CD4-positive, alpha-beta T cell treated with Interleukin-6 for 4 hours (primary cell): ENCODE results near the gene OTOS.

Experiments used
- DNase-seq: peaks from one replicate; pipeline ENCODE4 v3.0.0-alpha.2; 2020; ENCODE audit warnings: mixed read lengths

The OTOS gene

GRCh38 chr2:240135706-240136012 is 4.8 kb downstream of the OTOS start:
- no peak for DNase-seq

- no peak for DNase-seq
Observed at GRCh38 chr2:240134956-240135520, 5.4 kb downstream of the OTOS start.

- no peak for DNase-seq
Observed at GRCh38 chr2:240134466-240134865, 6.0 kb downstream of the OTOS start.

GRCh38 chr2:240133401-240133800 is 7.1 kb downstream of the OTOS start:
- no peak for DNase-seq

- no peak for DNase-seq
Observed at GRCh38 chr2:240132651-240132980, 7.8 kb downstream of the OTOS start.

- no peak for DNase-seq
Observed at GRCh38 chr2:240131941-240132650, 8.4 kb downstream of the OTOS start.

GRCh38 chr2:240131296-240131695 is 9.2 kb downstream of the OTOS start:
- DNase-seq, result no peak

- no peak for DNase-seq
Observed at GRCh38 chr2:240130393-240131195, 9.9 kb downstream of the OTOS start.

- DNase-seq, result no peak
Observed at GRCh38 chr2:240129731-240130392, 10.6 kb downstream of the OTOS start.

GRCh38 chr2:240129311-240129710 is 11.1 kb downstream of the OTOS start:
- DNase-seq, result no peak

- DNase-seq, result no peak
Observed at GRCh38 chr2:240128608-240129145, 11.8 kb downstream of the OTOS start.

GRCh38 chr2:240127911-240128607 is 12.4 kb downstream of the OTOS start:
- no peak for DNase-seq

- DNase-seq, result no peak
Observed at GRCh38 chr2:240127191-240127750, 13.2 kb downstream of the OTOS start.

- no peak for DNase-seq
Observed at GRCh38 chr2:240126731-240127130, 13.7 kb downstream of the OTOS start.

GRCh38 chr2:240125742-240126141 is 14.7 kb downstream of the OTOS start:
- DNase-seq, result no peak

GRCh38 chr2:240124651-240125030 is 15.8 kb downstream of the OTOS start:
- no peak for DNase-seq

GRCh38 chr2:240123821-240124650 is 16.4 kb downstream of the OTOS start:
- DNase-seq, result no peak

GRCh38 chr2:240121675-240122074 is 18.8 kb downstream of the OTOS start:
- DNase-seq, result no peak

- DNase-seq, result no peak
Observed at GRCh38 chr2:240121190-240121589, 19.3 kb downstream of the OTOS start.

- DNase-seq, result no peak
Observed at GRCh38 chr2:240114233-240114632, 26.2 kb downstream of the OTOS start.

GRCh38 chr2:240112914-240113690 is 27.4 kb downstream of the OTOS start:
- DNase-seq, result no peak
